Endothelial cell of umbilical vein (primary cell): Measurements from ENCODE around the gene POLR1D. TPM values are rescaled to one million over a fixed set of nuclear protein-coding genes. Genes with fewer than 3 reads are reported as not detected.
A peak's percentile ranks its signal among the peaks of the same experiment; 100 is the strongest.

ENCODE experiments used
- BruUV-seq: library from RNA; stranded (reverse); fragments of 400-500 nt; replicated peaks from 2 replicates; lab custom pipeline; 2021; lab: Mats Ljungman, UMichigan
- CTCF ChIA-PET: fragments of 300-600, 350-600 bp; sonication (Branson Sonifier 250); formaldehyde crosslinking; loops from one replicate; lab custom pipeline; 2021; ENCODE audit warnings: antibody characterized with exemption, inconsistent platforms; lab: Charles Lee
- POLR2A ChIA-PET: fragments of 300-600, 350-600 bp; sonication (Branson Sonifier 250); formaldehyde crosslinking; loops from one replicate; lab custom pipeline; 2021; ENCODE audit warnings: antibody characterized with exemption, inconsistent platforms; lab: Charles Lee
- DNase-seq: peaks from one replicate; pipeline ENCODE4 v3.0.0-alpha.2; 2011; ENCODE audit warnings: low read depth, low spot score
- FAIRE-seq: peaks from 2 replicates; lab custom pipeline; 2011; peaks lifted over from hg19 to GRCh38; lab: Jason Lieb, UNC
- H2AFZ ChIP-seq: 2 replicates; pipeline ENCODE4 v1.6.0; 2012; ENCODE audit warnings: low read depth, low read length, control low read depth, inconsistent platforms
- H3K27ac ChIP-seq: 2 replicates; pipeline ENCODE4 v1.5.1; 2011; ENCODE audit warnings: low read depth, mild to moderate bottlenecking, control low read depth, low read length, moderate library complexity; ENCODE audit not compliant: insufficient read depth
- H3K27me3 ChIP-seq, 2 experiments: 2 replicates each; pipeline versions ENCODE4 v1.6.0 to v1.6.1; 2011; ENCODE audit warnings: low read length in 2 of 2, mixed read lengths in 1 of 2; ENCODE audit not compliant: control insufficient read depth in 2 of 2, insufficient read depth in 2 of 2
- H3K36me3 ChIP-seq, 2 experiments: 2 replicates in 1 of 2; 3 replicates in 1 of 2; pipeline ENCODE4 v1.5.1; 2011; ENCODE audit warnings: low read length in 2 of 2, mild to moderate bottlenecking in 1 of 2, moderate library complexity in 1 of 2; ENCODE audit not compliant: control insufficient read depth in 2 of 2, insufficient read depth in 2 of 2; ENCODE audit errors: extremely low read depth in 1 of 2
- H3K4me1 ChIP-seq: 3 replicates; pipeline ENCODE4 v1.5.1; 2011; ENCODE audit warnings: mild to moderate bottlenecking, low read length; ENCODE audit not compliant: control insufficient read depth, insufficient read depth; ENCODE audit errors: extremely low read depth
- H3K4me2 ChIP-seq: 2 replicates; pipeline ENCODE4 v1.6.1; 2011; ENCODE audit warnings: low read length, control low read depth, mixed read lengths; ENCODE audit not compliant: insufficient read depth
- H3K4me3 ChIP-seq, 3 experiments: fragments of 200-600 bp in 1 of 3; sonication (generic), shearing (Covaris generic) in 1 of 3; replicated peaks in 1 of 3; 2 replicates each; pipeline ENCODE4 v1.5.1; 2011 to 2016; ENCODE audit warnings: control low read depth in 3 of 3, low read length in 3 of 3, mild to moderate bottlenecking in 2 of 3, inconsistent platforms in 1 of 3, low read depth in 1 of 3, moderate library complexity in 1 of 3; ENCODE audit not compliant: insufficient read depth in 1 of 3
- H3K79me2 ChIP-seq: 2 replicates; pipeline ENCODE4 v1.6.0; 2012; ENCODE audit warnings: low read length, inconsistent platforms; ENCODE audit not compliant: control insufficient read depth, insufficient read depth
- H3K9ac ChIP-seq: replicated peaks from 2 replicates; pipeline ENCODE3; 2011; ENCODE audit warnings: low read length, control low read depth; ENCODE audit not compliant: insufficient read depth; ENCODE audit errors: extremely low read depth
- H3K9me1 ChIP-seq: replicated peaks from 3 replicates; pipeline ENCODE4 v1.6.0; 2011; ENCODE audit warnings: mild to moderate bottlenecking, low read length; ENCODE audit not compliant: control insufficient read depth, insufficient read depth; ENCODE audit errors: extremely low read depth
- H3K9me3 ChIP-seq: replicated peaks from 2 replicates; pipeline ENCODE4 v1.5.1; 2012; ENCODE audit warnings: low read length, inconsistent platforms; ENCODE audit not compliant: control insufficient read depth, insufficient read depth
- H4K20me1 ChIP-seq: replicated peaks from 2 replicates; pipeline ENCODE3; 2011; ENCODE audit warnings: mild to moderate bottlenecking, low read length; ENCODE audit not compliant: control insufficient read depth, insufficient read depth; ENCODE audit errors: extremely low read depth
- FOS ChIP-seq: IDR thresholded peaks from 2 replicates; pipeline ENCODE4 v1.6.1; 2011; ENCODE audit warnings: mild to moderate bottlenecking, low read length, moderate library complexity, borderline replicate concordance; ENCODE audit not compliant: insufficient read depth
- MYC ChIP-seq: IDR thresholded peaks from one replicate; pipeline ENCODE4 v1.6.1; 2011; ENCODE audit warnings: mild to moderate bottlenecking, low read depth, low read length
- POLR2A ChIP-seq: IDR thresholded peaks from 2 replicates; pipeline ENCODE4 v1.6.1; 2012; ENCODE audit warnings: low read depth, mild to moderate bottlenecking, control low read depth, low read length
- dilution Hi-C: fragments of 300-500 bp; cut with MboI; formaldehyde crosslinking; loops from one replicate; pipeline ENCODE4 v1.15.0; 2019; ENCODE audit warnings: low sequenced_read_pairs; ENCODE audit not compliant: extremely low pct_ligation_motif_present
- intact Hi-C: fragments of 100-400 bp; cut with micrococcal nuclease; formaldehyde crosslinking; loops from one replicate; pipeline ENCODE4 v1.10.0; 2022
- polyA plus RNA-seq, 4 experiments: library from polyadenylated mRNA; depleted of rRNA in 3 of 4; stranded (reverse) in 3 of 4; unstranded in 1 of 4; fragments of >200 nt; gene quantifications; 2 replicates each; pipeline versions ENCODE4 v1.2.1 to v1.2.3, GENCODE V29; 2011 to 2012; ENCODE audit warnings: missing spikeins in 1 of 4
- total RNA-seq: library from RNA; stranded (reverse); gene quantifications from 2 replicates; pipeline ENCODE4 v1.2.3, GENCODE V29; 2021

POLR1D gene
- total and polyA plus RNA-seq, 2 donors (not counting 3 experiments of a cell fraction or from before 2014, with no cell fraction given) = 90.7 to 111 TPM

DNA sequence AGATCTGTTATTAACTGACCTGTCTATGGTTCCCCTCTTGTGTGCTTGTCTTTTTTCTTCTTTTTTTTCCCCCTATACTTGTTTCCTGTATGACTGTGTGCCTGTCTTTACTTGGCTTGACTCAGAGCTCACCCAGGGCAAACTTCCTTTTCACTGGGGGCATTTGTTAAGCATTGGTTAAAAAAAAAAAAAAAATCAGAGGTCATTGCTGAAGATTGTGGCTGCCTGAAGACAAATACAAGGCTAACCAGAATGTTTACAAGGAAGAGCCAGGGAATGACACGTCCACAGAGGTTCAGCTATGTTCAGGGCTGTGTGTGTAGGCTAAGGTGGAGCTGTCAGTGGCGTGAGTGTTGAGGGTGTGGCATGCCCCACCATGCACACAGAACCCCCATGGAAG lies 48.4 kb upstream of the POLR1D start:
- H3K4me3 ChIP-seq = no peak overlapping the region
- H4K20me1 ChIP-seq = no peaks in the 10 kb centered on the region
- BruUV-seq = no TSS peak
- peak; percentile 73 for DNase-seq
- H2AFZ ChIP-seq = peak overlapping the region; percentile 22
- peak overlapping the region; percentile 8 for H3K4me2 ChIP-seq
- peak; percentile 90 for FAIRE-seq
- CTCF ChIA-PET = interaction anchor here (0.8 to 3.5 kb wide), 12 partner anchors 9 to 253 kb away, joined by 3 to 17 read pairs (median 6); partner anchors contain the start of gene LNX2
- peaks cover 0 to 3% of the 10 kb centered on the region in 2 experiments for H3K36me3 ChIP-seq
- TF ChIP-seq FOS (peak; percentile 84), MYC (no peak)
- POLR2A ChIA-PET = no interaction called here
- no peaks in the 10 kb centered on the region for H3K9me1 ChIP-seq
- peaks cover 7% of the 10 kb centered on the region for H3K79me2 ChIP-seq
- peak overlapping the region; percentile 50 for H3K27ac ChIP-seq
- peaks cover 28% of the 10 kb centered on the region for H3K4me1 ChIP-seq
- peak overlapping the region; percentile 7 for H3K9ac ChIP-seq
- intact Hi-C loops = loop anchor here (2.0 kb wide), 1 partner anchor 48 kb away; the partner anchor contains the start of genes LNX2 and POLR1D
- dilution Hi-C loops = no loop called here
- no peaks in the 10 kb centered on the region for H3K27me3 ChIP-seq
- H3K9me3 ChIP-seq = no peaks in the 10 kb centered on the region

DNA sequence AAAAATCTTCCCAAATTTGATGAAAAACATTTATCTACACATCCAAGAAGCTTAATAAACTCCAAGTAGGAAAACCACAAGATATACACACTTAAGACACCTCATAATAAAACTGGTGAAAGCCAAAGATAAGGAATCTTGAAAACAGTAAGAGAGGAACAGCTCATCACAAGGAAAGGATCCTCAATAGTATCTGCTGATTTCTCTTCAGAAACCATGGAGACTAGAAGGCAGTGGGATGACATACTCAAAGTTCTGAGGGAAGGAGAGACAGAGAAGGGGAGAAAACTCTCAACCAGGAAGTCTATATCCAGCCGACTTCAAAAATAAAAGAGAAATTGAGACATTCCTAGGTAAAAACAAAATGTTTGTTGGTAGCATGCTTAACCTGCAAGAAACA lies 47.0 kb upstream of the POLR1D start:
- FAIRE-seq (no peak), DNase-seq (no peak)
- ChIA-PET CTCF (interaction anchor here (2.1 to 3.5 kb wide), 2 partner anchors 23 to 46 kb away, joined by 8 to 17 read pairs; partner anchors contain the start of gene LNX2), POLR2A (no interaction called here)
- Histone ChIP-seq H3K4me1 (peaks cover 34% of the 10 kb centered on the region), H2AFZ (no peak overlapping the region), H3K4me2 (no peak overlapping the region), H3K27ac (no peak overlapping the region), H3K9me3 (no peaks in the 10 kb centered on the region), H3K27me3 (no peaks in the 10 kb centered on the region), H3K36me3 (no peaks in the 10 kb centered on the region), H3K9ac (no peak overlapping the region), H3K79me2 (peaks cover 7% of the 10 kb centered on the region), H3K4me3 (no peak overlapping the region), H3K9me1 (no peaks in the 10 kb centered on the region), H4K20me1 (no peaks in the 10 kb centered on the region)
- TF ChIP-seq FOS = no peak
- TF ChIP-seq POLR2A = no peak
- no TSS peak for BruUV-seq
- dilution Hi-C loops (no loop called here), intact Hi-C loops (no loop called here)
